K562 (cell line): ENCODE measurements around the gene RBM5. TPM values are rescaled to one million over a fixed set of nuclear protein-coding genes. Genes with fewer than 3 reads are reported as not detected.

Source experiments
- ATAC-seq: fragments of 200-7000 bp; cut with Tn5 transposase; 3 replicates; pipeline ENCODE4 v1.9.1; 2020; ENCODE audit warnings: moderate library complexity
- BruUV-seq: library from RNA; stranded (reverse); fragments of 400-500 nt; replicated peaks from 2 replicates; lab custom pipeline; 2021; lab: Mats Ljungman, UMichigan
- CTCF ChIA-PET: fragments of 300-600 bp; formaldehyde crosslinking; extraction: SDS; loops from one replicate; lab custom pipeline; 2021; ENCODE audit warnings: low intra/inter-chr PET ratio; lab: Yijun Ruan, JAX
- POLR2A ChIA-PET: fragments of 300-600, 350-650 bp; sonication (Branson Sonifier 250); formaldehyde crosslinking; extraction: SDS; loops from one replicate; lab custom pipeline; 2021; ENCODE audit warnings: antibody characterized with exemption, inconsistent platforms; lab: Yijun Ruan, JAX
- DNase-seq, 4 experiments: peaks; one replicate each; pipeline versions ENCODE4 v3.0.0 to v3.0.0-alpha.2; 2011 to 2018; ENCODE audit warnings: low spot score in 3 of 4, mixed read lengths in 3 of 4; ENCODE audit errors: extremely low read depth in 1 of 4
- FAIRE-seq: peaks from 2 replicates; lab custom pipeline; 2011; peaks lifted over from hg19 to GRCh38; lab: Jason Lieb, UNC
- H2AFZ ChIP-seq: 2 replicates; pipeline ENCODE4 v1.6.0; 2011; ENCODE audit warnings: low read depth, low read length, control low read depth, inconsistent platforms
- H3K27ac ChIP-seq: fragments of 200-600 bp; 3 replicates; pipeline ENCODE4 v1.8.0; 2011; ENCODE audit warnings: low read depth, mild to moderate bottlenecking, control low read depth, inconsistent platforms, low read length, moderate library complexity, mixed read lengths; ENCODE audit errors: extremely low read depth
- H3K27me3 ChIP-seq, 2 experiments: fragments of 300-600 bp in 1 of 2; 2 replicates in 1 of 2; 3 replicates in 1 of 2; pipeline versions ENCODE4 v1.6.0 to v1.8.0; 2011; ENCODE audit warnings: inconsistent platforms in 2 of 2, low read length in 2 of 2, mild to moderate bottlenecking in 1 of 2, mixed read lengths in 1 of 2, moderate library complexity in 1 of 2; ENCODE audit not compliant: control insufficient read depth in 2 of 2, insufficient read depth in 2 of 2
- H3K36me3 ChIP-seq: fragments of 300-600 bp; 3 replicates; pipeline ENCODE4 v1.8.0; 2011; ENCODE audit warnings: mild to moderate bottlenecking, low read length, inconsistent platforms; ENCODE audit not compliant: control insufficient read depth, insufficient read depth
- H3K4me1 ChIP-seq, 2 experiments: fragments of 200-600 bp in 1 of 2; replicated peaks in 1 of 2; 2 replicates in 1 of 2; 3 replicates in 1 of 2; pipeline versions ENCODE4 v1.5.1 to v1.8.0; 2011; ENCODE audit warnings: inconsistent platforms in 2 of 2, low read length in 2 of 2, mild to moderate bottlenecking in 1 of 2, mixed read lengths in 1 of 2, moderate library complexity in 1 of 2; ENCODE audit not compliant: control insufficient read depth in 2 of 2, insufficient read depth in 2 of 2
- H3K4me2 ChIP-seq: 2 replicates; pipeline ENCODE4 v1.6.1; 2011; ENCODE audit warnings: low read length, control low read depth, inconsistent platforms, mixed read lengths; ENCODE audit not compliant: insufficient read depth
- H3K4me3 ChIP-seq: fragments of 200-600 bp; sonication (generic), shearing (Covaris generic); 2 replicates; pipeline ENCODE4 v1.5.1; 2016; ENCODE audit warnings: control low read depth, inconsistent platforms
- H3K79me2 ChIP-seq: fragments of 200-600 bp; 3 replicates; pipeline ENCODE4 v1.8.0; 2011; ENCODE audit warnings: low read length, inconsistent platforms; ENCODE audit not compliant: control insufficient read depth, insufficient read depth
- H3K9ac ChIP-seq, 2 experiments: 2 replicates each; pipeline versions ENCODE4 v1.6.0 to v1.6.1; 2011; ENCODE audit warnings: low read depth in 2 of 2, low read length in 2 of 2, control low read depth in 1 of 2, inconsistent platforms in 1 of 2, mild to moderate bottlenecking in 1 of 2, mixed read lengths in 1 of 2; ENCODE audit not compliant: insufficient read depth in 1 of 2
- H3K9me1 ChIP-seq: one replicate; pipeline ENCODE4 v1.6.0; 2011; ENCODE audit warnings: inconsistent platforms, mild to moderate bottlenecking, low read length, moderate library complexity; ENCODE audit not compliant: control insufficient read depth, insufficient read depth
- H3K9me3 ChIP-seq: replicated peaks from 2 replicates; pipeline ENCODE4 v1.5.1; 2011; ENCODE audit warnings: low read depth, low read length, inconsistent platforms; ENCODE audit not compliant: control insufficient read depth, insufficient read depth
- H4K20me1 ChIP-seq: replicated peaks from 2 replicates; pipeline ENCODE4 v1.6.1; 2011; ENCODE audit warnings: low read length, inconsistent platforms, mixed read lengths; ENCODE audit not compliant: control insufficient read depth, insufficient read depth
- E2F6 ChIP-seq, 2 experiments: IDR thresholded peaks; 2 replicates each; pipeline ENCODE4 v1.6.1; 2011; ENCODE audit warnings: borderline replicate concordance in 1 of 2, control low read depth in 1 of 2, low read depth in 1 of 2, low read length in 1 of 2, mild to moderate bottlenecking in 1 of 2, mixed read lengths in 1 of 2, moderate library complexity in 1 of 2; ENCODE audit not compliant: insufficient read depth in 1 of 2, insufficient read length in 1 of 2, poor library complexity in 1 of 2, severe bottlenecking in 1 of 2; ENCODE audit errors: extremely low read depth in 1 of 2
- KDM1A ChIP-seq, 2 experiments: fragments of 450-650 bp; IDR thresholded peaks; 2 replicates each; pipeline ENCODE4 v1.6.1; 2016; ENCODE audit warnings: mild to moderate bottlenecking in 2 of 2
- MTA2 ChIP-seq: fragments of 450-650 bp; IDR thresholded peaks from 2 replicates; pipeline ENCODE4 v1.6.1; 2016; ENCODE audit warnings: low read depth
- RBM25 ChIP-seq: fragments of 200-400 bp; formaldehyde crosslinking; IDR thresholded peaks from 2 replicates; pipeline ENCODE4 v1.6.1; 2018; ENCODE audit warnings: low read length, low read depth, moderate library complexity; ENCODE audit not compliant: severe bottlenecking
- RUNX1 ChIP-seq: sonication (generic); IDR thresholded peaks from 2 replicates; pipeline ENCODE4 v1.6.1; 2016; ENCODE audit warnings: antibody characterized with exemption, low read depth
- WGBS: fragments of 100-300 bp; shearing (Covaris generic); methylation state at CpG from one replicate; pipeline ENCODE4 v1.1.6; 2016; ENCODE audit warnings: low coverage, mixed read lengths; ENCODE audit not compliant: insufficient coverage; ENCODE audit errors: missing lambda C conversion rate; 5-methylcytosine and 5-hydroxymethylcytosine counted together
- in situ Hi-C: fragments of 300-500 bp; cut with MboI; formaldehyde crosslinking; loops from 4 replicates; pipeline ENCODE4 v1.15.0; 2018; ENCODE audit warnings: inconsistent platforms, mixed read lengths
- intact Hi-C: fragments of 100-400 bp; cut with micrococcal nuclease; formaldehyde crosslinking; loops from 2 replicates; pipeline ENCODE4 v1.14.2; 2022
- polyA plus RNA-seq, 8 experiments: library from polyadenylated mRNA; depleted of rRNA in 4 of 8; stranded (reverse) in 5 of 8; unstranded in 3 of 8; fragments of >200 nt; fragmentation: Nextera tagmentation in 2 of 8; fragmentation: Illumina TruSeq in 1 of 8; extraction: Ambion mirVana in 2 of 8; extraction: Trizol in 1 of 8; gene quantifications; 2 replicates each; pipeline versions ENCODE4 v1.2.1 to v1.2.3, GENCODE V29; 2011 to 2014; ENCODE audit warnings: inconsistent platforms in 1 of 8, missing spikeins in 1 of 8
- total RNA-seq, 7 experiments: library from RNA; depleted of rRNA in 6 of 7; stranded (reverse); fragments of >200 nt in 6 of 7; fragmentation: Illumina TruSeq in 2 of 7; extraction: Trizol in 2 of 7; gene quantifications; 2 replicates each; pipeline versions ENCODE4 v1.2.1 to v1.2.3, GENCODE V29; 2011 to 2021; ENCODE audit warnings: low replicate concordance in 1 of 7

RBM5 gene
- total and polyA plus RNA-seq, 9 of the 15 experiments (the other 6 are each of a cell fraction or from before 2014, with no cell fraction given), result 24.5 to 153 (median 81.6) TPM

- H3K4me3 ChIP-seq, result no peak overlapping the region
- POLR2A ChIA-PET, result no interaction called here
- intact Hi-C loops (no loop called here), in situ Hi-C loops (no loop called here)
- no peak overlapping the region for H3K27ac ChIP-seq
- 10% methylated on average over 4 of the region's 7 CpGs for WGBS
- H3K36me3 ChIP-seq, result no peaks in the 10 kb centered on the region
- no peaks in the 10 kb centered on the region for H3K27me3 ChIP-seq
- no peaks in the 10 kb centered on the region for H4K20me1 ChIP-seq
- H3K4me2 ChIP-seq, result no peak overlapping the region
- no peak overlapping the region for H2AFZ ChIP-seq
- H3K9me1 ChIP-seq, result no peaks in the 10 kb centered on the region
- no peaks in the 10 kb centered on the region for H3K79me2 ChIP-seq
- BruUV-seq, result no TSS peak
- no peak for FAIRE-seq
- TF ChIP-seq RBM25 (peak; percentile 66), MTA2 (no peak), KDM1A (IDR thresholded peaks at IDR 0.05) (0 out of 4 replicates have a peak, but pooled peaks of 1 of the 2 experiments have one; percentile 15)
- no peak overlapping the region for H3K9ac ChIP-seq
- CTCF ChIA-PET, result no interaction called here
- H3K9me3 ChIP-seq, result no peaks in the 10 kb centered on the region
- ATAC-seq, result no peak
- peaks cover 0 to 5% of the 10 kb centered on the region in 2 experiments; a peak in 2 of 5 replicates for H3K4me1 ChIP-seq
- no peak for DNase-seq
Observed at GRCh38 chr3:50147016-50147415, 58.3 kb downstream of the RBM5 start.

GRCh38 chr3:50147447-50147846 is 58.7 kb downstream of the RBM5 start:
- BruUV-seq, result no TSS peak
- Histone ChIP-seq H3K9me3 (no peaks in the 10 kb centered on the region), H3K79me2 (no peaks in the 10 kb centered on the region), H3K9me1 (no peaks in the 10 kb centered on the region), H3K4me2 (no peak overlapping the region)
- no peak for ATAC-seq
- TF ChIP-seq E2F6 (IDR thresholded peaks at IDR 0.05; ENCODE audit: borderline replicate concordance in 1 of 2, extremely low read depth in 1 of 2, insufficient read depth in 1 of 2, insufficient read length in 1 of 2, low read depth in 1 of 2, low read length in 1 of 2, poor library complexity in 1 of 2, severe bottlenecking in 1 of 2), result peak in 1 of 2 experiments; percentile 35
- no peak for TF ChIP-seq RUNX1
- TF ChIP-seq, all 486 proteins: peak for 1
- H3K36me3 ChIP-seq, result no peaks in the 10 kb centered on the region
- no peak for FAIRE-seq
- ChIA-PET POLR2A (interaction anchor here (1.0 to 1.1 kb wide), 2 partner anchors 11 to 15 kb away, joined by 3 to 6 read pairs; no protein-coding TSS in a partner anchor), CTCF (no interaction called here)
- no peaks in the 10 kb centered on the region for H4K20me1 ChIP-seq
- no peak for DNase-seq
- no peak overlapping the region for H2AFZ ChIP-seq
- no peaks in the 10 kb centered on the region for H3K27me3 ChIP-seq
- in situ Hi-C loops, result no loop called here
- intact Hi-C loops, result no loop called here
- no peak overlapping the region for H3K4me3 ChIP-seq
- H3K27ac ChIP-seq, result no peak overlapping the region
- WGBS, result 0% methylated on average over 1 of the region's 2 CpGs
- peaks cover 0 to 5% of the 10 kb centered on the region in 2 experiments; a peak in 2 of 5 replicates for H3K4me1 ChIP-seq
- H3K9ac ChIP-seq, result peak overlapping the region in 1 of 2 experiments; percentile 26; a peak in 1 of 4 replicates
